Effector memory CD8-positive, alpha-beta T cell (primary cell): ENCODE measurements around the gene PALLD.

ENCODE experiments used
- ATAC-seq: fragments of 150-1000 bp; cut with Tn5 transposase; replicated peaks from 2 replicates; pipeline ENCODE4 v1.10.0; 2021; ENCODE audit warnings: mild to moderate bottlenecking, moderate library complexity
- DNase-seq, 3 experiments: peaks; one replicate each; pipeline ENCODE4 v3.0.0; 2021
- H3K27ac Mint-ChIP-seq, 2 donors: one replicate each; pipeline ENCODE4 v1.8.0; 2022; ENCODE audit warnings: mild to moderate bottlenecking in 2 of 2, mixed read lengths in 2 of 2, moderate library complexity in 2 of 2
- H3K27me3 Mint-ChIP-seq, 2 donors: one replicate each; pipeline ENCODE4 v1.8.0; 2022; ENCODE audit warnings: mixed read lengths in 2 of 2
- H3K36me3 Mint-ChIP-seq: one replicate; pipeline ENCODE4 v1.8.0; 2022; ENCODE audit warnings: mild to moderate bottlenecking, moderate library complexity, mixed read lengths; ENCODE audit not compliant: insufficient read depth
- H3K4me1 Mint-ChIP-seq, 2 donors: one replicate each; pipeline ENCODE4 v1.8.0; 2022; ENCODE audit warnings: low read depth in 2 of 2, mixed read lengths in 2 of 2
- H3K4me3 Mint-ChIP-seq, 2 donors: one replicate each; pipeline ENCODE4 v1.8.0; 2022; ENCODE audit warnings: mild to moderate bottlenecking in 2 of 2, mixed read lengths in 2 of 2, moderate library complexity in 2 of 2
- H3K9me3 Mint-ChIP-seq, 2 donors: one replicate each; pipeline ENCODE4 v1.8.0; 2022; ENCODE audit warnings: mixed read lengths in 2 of 2

Gene PALLD

GRCh38 chr4:168654104-168654847 is 157.4 kb downstream of the PALLD start:
- peaks cover 4 to 6% of the 10 kb centered on the region in 2 donors for H3K4me1 Mint-ChIP-seq
- H3K36me3 Mint-ChIP-seq = no peaks in the 10 kb centered on the region
- ATAC-seq (no peak), DNase-seq (no peak)
- H3K27ac Mint-ChIP-seq = no peak overlapping the region
- no peak overlapping the region for H3K4me3 Mint-ChIP-seq
- peaks cover 26 to 51% of the 10 kb centered on the region in 2 donors for H3K27me3 Mint-ChIP-seq
- no peaks in the 10 kb centered on the region for H3K9me3 Mint-ChIP-seq

- peaks cover 4 to 6% of the 10 kb centered on the region in 2 donors for H3K4me1 Mint-ChIP-seq
- no peak overlapping the region for H3K27ac Mint-ChIP-seq
- ATAC-seq (no peak), DNase-seq (no peak)
- no peaks in the 10 kb centered on the region for H3K36me3 Mint-ChIP-seq
- H3K9me3 Mint-ChIP-seq = no peaks in the 10 kb centered on the region
- H3K27me3 Mint-ChIP-seq = peaks cover 26 to 51% of the 10 kb centered on the region in 2 donors
- H3K4me3 Mint-ChIP-seq = no peak overlapping the region
Measured at GRCh38 chr4:168654848-168655174, 158.0 kb downstream of the PALLD start.

- no peak overlapping the region for H3K27ac Mint-ChIP-seq
- H3K4me3 Mint-ChIP-seq = no peak overlapping the region
- no peaks in the 10 kb centered on the region for H3K36me3 Mint-ChIP-seq
- peaks cover 26 to 50% of the 10 kb centered on the region in 2 donors for H3K27me3 Mint-ChIP-seq
- peaks cover 4 to 6% of the 10 kb centered on the region in 2 donors for H3K4me1 Mint-ChIP-seq
- no peak for DNase-seq
- no peaks in the 10 kb centered on the region for H3K9me3 Mint-ChIP-seq
- no peak for ATAC-seq
Measured at GRCh38 chr4:168655182-168655581, 158.3 kb downstream of the PALLD start.

GRCh38 chr4:168656055-168656660 is 159.3 kb downstream of the PALLD start:
- no peak overlapping the region for H3K27ac Mint-ChIP-seq
- no peaks in the 10 kb centered on the region for H3K36me3 Mint-ChIP-seq
- no peak for DNase-seq
- no peaks in the 10 kb centered on the region for H3K9me3 Mint-ChIP-seq
- peaks cover 25 to 41% of the 10 kb centered on the region in 2 donors for H3K27me3 Mint-ChIP-seq
- ATAC-seq = no peak
- H3K4me1 Mint-ChIP-seq = peaks cover 4 to 6% of the 10 kb centered on the region in 2 donors
- H3K4me3 Mint-ChIP-seq = no peak overlapping the region

- ATAC-seq (no peak), DNase-seq (no peak)
- no peak overlapping the region for H3K27ac Mint-ChIP-seq
- no peaks in the 10 kb centered on the region for H3K9me3 Mint-ChIP-seq
- H3K27me3 Mint-ChIP-seq = peaks cover 17 to 32% of the 10 kb centered on the region in 2 donors
- no peaks in the 10 kb centered on the region for H3K36me3 Mint-ChIP-seq
- no peak overlapping the region for H3K4me3 Mint-ChIP-seq
- H3K4me1 Mint-ChIP-seq = peaks cover 4 to 6% of the 10 kb centered on the region in 2 donors
Measured at GRCh38 chr4:168656946-168657473, 160.2 kb downstream of the PALLD start.

GRCh38 chr4:168658751-168659150 is 161.9 kb downstream of the PALLD start:
- Mint-ChIP-seq H3K9me3 (no peaks in the 10 kb centered on the region), H3K27ac (no peak overlapping the region), H3K36me3 (no peaks in the 10 kb centered on the region), H3K27me3 (peaks cover 20 to 31% of the 10 kb centered on the region in 2 donors), H3K4me3 (no peak overlapping the region), H3K4me1 (peaks cover 4 to 6% of the 10 kb centered on the region in 2 donors)
- ATAC-seq (no peak), DNase-seq (no peak)

GRCh38 chr4:168659741-168660465 is 163.1 kb downstream of the PALLD start:
- no peaks in the 10 kb centered on the region for H3K9me3 Mint-ChIP-seq
- H3K4me1 Mint-ChIP-seq = peaks cover 4 to 5% of the 10 kb centered on the region in 2 donors
- H3K4me3 Mint-ChIP-seq = no peak overlapping the region
- no peak overlapping the region for H3K27ac Mint-ChIP-seq
- peaks cover 14 to 21% of the 10 kb centered on the region in 2 donors for H3K27me3 Mint-ChIP-seq
- no peak for DNase-seq
- no peak for ATAC-seq
- no peaks in the 10 kb centered on the region for H3K36me3 Mint-ChIP-seq

GRCh38 chr4:168662297-168662984 is 165.6 kb downstream of the PALLD start:
- DNase-seq (no peak), ATAC-seq (no peak)
- Mint-ChIP-seq H3K27ac (no peak overlapping the region), H3K4me3 (no peak overlapping the region), H3K36me3 (no peaks in the 10 kb centered on the region), H3K9me3 (no peaks in the 10 kb centered on the region), H3K4me1 (no peaks in the 10 kb centered on the region), H3K27me3 (peaks cover 12 to 16% of the 10 kb centered on the region in 2 donors)

- Mint-ChIP-seq H3K27ac (no peak overlapping the region), H3K4me1 (no peaks in the 10 kb centered on the region), H3K36me3 (no peaks in the 10 kb centered on the region), H3K9me3 (no peaks in the 10 kb centered on the region), H3K27me3 (peaks cover 12 to 16% of the 10 kb centered on the region in 2 donors), H3K4me3 (no peak overlapping the region)
- ATAC-seq (no peak), DNase-seq (no peak)
Measured at GRCh38 chr4:168664242-168664891, 167.5 kb downstream of the PALLD start.

GRCh38 chr4:168666531-168666930 is 169.7 kb downstream of the PALLD start:
- no peak for DNase-seq
- no peak overlapping the region for H3K4me3 Mint-ChIP-seq
- H3K36me3 Mint-ChIP-seq = no peaks in the 10 kb centered on the region
- H3K27ac Mint-ChIP-seq = no peak overlapping the region
- H3K27me3 Mint-ChIP-seq = peaks cover 12 to 16% of the 10 kb centered on the region in 2 donors
- ATAC-seq = no peak
- H3K4me1 Mint-ChIP-seq = no peaks in the 10 kb centered on the region
- no peaks in the 10 kb centered on the region for H3K9me3 Mint-ChIP-seq

GRCh38 chr4:168667376-168667775 is 170.5 kb downstream of the PALLD start:
- Mint-ChIP-seq H3K9me3 (no peaks in the 10 kb centered on the region), H3K4me1 (no peaks in the 10 kb centered on the region), H3K27ac (no peak overlapping the region), H3K36me3 (no peaks in the 10 kb centered on the region), H3K27me3 (peaks cover 12 to 19% of the 10 kb centered on the region in 2 donors), H3K4me3 (no peak overlapping the region)
- DNase-seq (no peak), ATAC-seq (no peak)

- H3K4me3 Mint-ChIP-seq = no peak overlapping the region
- no peaks in the 10 kb centered on the region for H3K9me3 Mint-ChIP-seq
- H3K27me3 Mint-ChIP-seq = peaks cover 8 to 16% of the 10 kb centered on the region in 2 donors
- DNase-seq = no peak
- no peak for ATAC-seq
- H3K4me1 Mint-ChIP-seq = no peaks in the 10 kb centered on the region
- no peaks in the 10 kb centered on the region for H3K36me3 Mint-ChIP-seq
- H3K27ac Mint-ChIP-seq = no peak overlapping the region
Measured at GRCh38 chr4:168667921-168668320, 171.1 kb downstream of the PALLD start.

GRCh38 chr4:168673476-168673875 is 176.6 kb downstream of the PALLD start:
- DNase-seq = no peak
- H3K27ac Mint-ChIP-seq = no peak overlapping the region
- H3K4me3 Mint-ChIP-seq = no peak overlapping the region
- H3K4me1 Mint-ChIP-seq = no peaks in the 10 kb centered on the region
- no peak for ATAC-seq
- peaks cover 20 to 25% of the 10 kb centered on the region in 2 donors for H3K27me3 Mint-ChIP-seq
- no peaks in the 10 kb centered on the region for H3K9me3 Mint-ChIP-seq
- H3K36me3 Mint-ChIP-seq = no peaks in the 10 kb centered on the region
